ENCODE measurements around the gene PRDM2.

DNA sequence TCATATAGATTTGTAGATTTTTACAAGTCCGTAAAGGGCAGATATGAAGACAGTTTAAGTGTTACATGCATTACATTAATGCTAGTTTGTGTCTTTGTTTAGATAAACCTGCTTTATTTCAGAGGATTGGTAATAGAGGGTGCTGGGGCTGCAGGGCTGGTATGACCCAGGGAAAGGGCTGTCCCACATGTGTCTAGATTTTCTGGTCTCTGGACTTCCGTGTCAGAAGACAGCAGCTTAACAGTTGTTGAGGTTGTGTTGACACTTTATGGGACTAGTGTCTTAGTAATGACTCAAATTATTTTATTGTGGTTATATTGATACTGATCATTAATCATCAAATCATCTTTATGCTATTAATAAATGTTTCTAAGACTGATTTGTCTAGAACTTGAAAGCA lies 10.1 kb downstream of the PRDM2 start:
- TF ChIP-seq CTCF (IDR thresholded peaks at IDR 0.05) (no peak), POLR2A (IDR thresholded peaks at IDR 0.05) (no peak)
